IPS-NIHi11 (cell line): ENCODE measurements around the gene MACF1.
A peak's percentile ranks its signal among the peaks of the same experiment; 100 is the strongest.
"Not testable (repeated sequence)": the region's sequence is repeated elsewhere in the genome, so short reads cannot be mapped to it uniquely, and the experiment has no call there.

Source experiments
- DNase-seq: peaks from one replicate; pipeline ENCODE4 v3.0.0; 2012; ENCODE audit warnings: mixed read lengths, low spot score

The MACF1 gene

DNA sequence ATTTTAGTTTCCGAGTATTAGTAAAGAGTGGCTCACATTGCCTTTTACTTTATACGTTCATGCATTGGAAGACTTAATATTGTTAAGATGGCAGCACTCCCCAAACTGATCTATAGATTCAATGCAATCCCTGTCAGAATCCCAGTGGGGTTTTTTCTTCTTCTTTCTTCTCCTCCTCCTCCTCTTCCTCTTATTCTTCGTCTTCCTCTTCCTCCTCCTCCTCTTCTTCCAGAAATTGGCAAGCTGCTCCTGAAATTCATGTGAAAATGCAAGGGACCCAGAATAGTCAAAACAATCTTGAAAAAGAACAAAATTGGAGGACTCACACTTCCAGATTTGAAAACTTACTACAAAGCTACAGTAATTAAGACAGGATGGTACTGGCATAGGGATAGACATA, 23.2 kb upstream of the MACF1 start:
- DNase-seq, result no peak

GRCh38 chr1:39182804-39183203, 21.7 kb upstream of the MACF1 start:
- DNase-seq, result no peak

- peak; percentile 66 for DNase-seq
Observed at GRCh38 chr1:39183503-39184353, 20.8 kb upstream of the MACF1 start.

- no peak for DNase-seq
Observed at GRCh38 chr1:39184354-39184818, 20.1 kb upstream of the MACF1 start.

DNA sequence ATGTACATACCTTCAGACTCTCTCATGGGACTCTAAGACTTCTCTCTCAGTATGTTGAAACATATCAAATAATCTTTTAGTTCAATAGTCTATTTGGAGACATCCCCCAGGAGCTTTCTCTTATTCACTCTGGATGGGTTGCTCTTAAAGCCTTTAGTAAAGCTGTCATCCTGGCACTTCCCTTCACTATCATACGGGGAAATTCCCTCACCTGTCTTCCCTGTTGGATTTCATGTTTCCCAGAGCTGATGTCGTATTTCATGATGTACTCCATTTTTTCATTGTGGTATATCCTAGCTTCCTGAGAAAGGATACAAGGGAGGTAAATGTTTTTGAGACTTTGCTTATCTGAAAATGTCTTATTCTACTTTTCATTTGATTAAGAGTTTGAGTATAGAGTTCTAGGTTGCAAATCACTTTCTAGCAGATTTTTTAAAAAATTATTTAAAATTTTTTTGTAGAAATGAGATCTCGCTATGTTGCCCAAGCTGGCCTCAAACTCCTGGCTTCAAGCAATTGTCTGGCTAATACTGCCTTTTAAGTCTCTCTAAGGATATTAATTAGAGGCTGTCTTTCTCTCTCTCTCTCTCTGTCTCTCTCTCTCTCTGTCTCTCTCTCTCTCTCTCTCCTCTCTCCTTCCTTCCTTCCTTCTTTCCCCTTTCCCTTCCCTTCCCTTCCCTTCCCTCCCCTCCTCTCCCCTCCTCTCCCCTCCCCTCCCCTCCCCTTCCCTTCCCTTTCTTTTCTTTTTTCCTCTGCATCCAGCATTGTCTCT, 17.0 kb upstream of the MACF1 start:
- no peak for DNase-seq

- DNase-seq, result no peak
Observed at GRCh38 chr1:39189592-39190041, 14.9 kb upstream of the MACF1 start.

GRCh38 chr1:39190096-39190495, 14.4 kb upstream of the MACF1 start:
- no peak for DNase-seq

GRCh38 chr1:39194398-39195051, 10.0 kb upstream of the MACF1 start:
- no peak for DNase-seq

DNA sequence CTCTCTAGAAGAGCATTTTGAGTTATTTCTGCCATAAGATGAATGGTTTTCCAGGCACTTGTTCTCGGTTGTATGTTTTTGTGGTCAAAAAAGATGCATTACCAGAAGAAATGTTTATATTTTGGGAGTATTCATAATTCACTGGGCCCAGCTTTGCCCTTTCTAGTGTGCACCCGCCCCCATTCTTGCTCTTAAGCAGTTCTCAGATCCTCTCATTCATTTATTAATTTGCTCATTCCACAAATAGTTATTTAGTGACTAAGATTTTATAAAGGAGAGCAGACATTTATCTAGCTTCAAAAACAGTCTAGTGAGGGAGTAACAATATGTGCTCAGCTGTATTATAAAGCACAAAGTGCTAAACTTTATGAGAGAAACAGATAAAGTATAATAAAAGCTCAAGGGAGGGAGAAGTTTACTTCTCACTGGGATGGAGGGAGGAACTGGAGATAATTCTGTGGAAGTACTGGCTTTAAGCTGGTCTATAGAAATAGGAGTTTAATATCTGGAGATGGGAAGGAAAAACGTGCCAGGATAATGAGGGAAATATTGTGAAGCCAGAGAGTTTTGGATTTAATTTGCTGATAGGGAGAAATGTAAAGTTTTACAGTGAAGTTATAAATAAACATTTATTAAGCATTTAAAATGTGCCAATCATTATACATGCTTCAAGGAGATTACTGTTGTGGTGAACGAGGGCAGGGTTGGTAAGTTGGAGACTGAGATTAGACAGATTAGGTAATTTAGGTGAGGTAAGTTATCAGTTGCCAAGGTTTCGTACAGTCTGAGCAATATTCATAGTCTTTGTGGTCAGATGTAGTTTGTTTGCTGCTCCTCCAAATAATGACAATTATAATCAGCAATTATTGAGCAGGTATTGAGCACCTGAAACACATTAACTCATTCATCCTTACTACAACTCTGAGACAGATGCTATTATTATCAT, 9.1 kb upstream of the MACF1 start:
- no peak for DNase-seq

DNA sequence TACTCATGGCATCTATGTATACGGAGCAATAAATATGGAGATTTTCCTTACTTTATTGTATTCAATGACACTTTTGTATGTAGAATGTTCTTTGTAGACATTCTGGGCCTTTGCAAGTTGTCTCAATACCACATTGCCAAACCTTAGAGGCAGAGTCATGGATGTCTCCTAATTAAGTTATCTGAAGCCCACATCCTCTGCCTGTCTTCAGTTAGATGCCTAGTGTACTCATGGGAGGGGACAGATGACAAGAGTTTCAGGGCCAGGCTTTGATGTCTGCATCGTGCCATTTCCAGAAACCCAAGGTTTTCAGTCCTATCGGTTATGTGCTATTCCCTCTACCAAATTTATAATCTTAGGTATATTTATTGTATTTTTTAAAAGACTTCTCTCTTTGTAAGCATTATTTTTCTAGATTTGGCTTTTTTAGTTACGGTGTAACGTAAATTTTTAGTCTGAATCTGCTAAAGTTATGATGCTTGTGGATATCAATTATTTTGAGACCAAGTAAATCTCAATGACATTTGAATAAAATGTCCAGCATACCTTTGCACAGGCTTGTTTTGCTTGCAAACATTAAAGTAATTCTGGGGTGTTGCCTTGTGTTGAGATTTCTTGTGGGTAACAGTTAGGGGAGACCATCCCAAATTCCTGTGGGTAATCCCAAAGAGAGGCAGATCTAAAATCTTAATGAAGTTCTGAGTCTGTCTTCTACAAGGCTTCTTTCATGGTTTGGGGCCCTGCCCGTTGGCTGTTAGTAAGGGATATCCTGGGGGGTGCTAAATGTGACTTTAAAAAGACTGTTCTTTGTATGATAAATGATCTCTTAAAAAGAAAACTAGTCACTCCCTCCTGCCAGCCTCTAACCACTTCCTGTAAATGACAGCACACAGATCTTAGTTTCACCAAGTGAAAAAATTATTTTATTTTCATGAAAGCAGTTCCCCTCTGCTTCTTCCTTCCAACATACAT, 8.0 kb upstream of the MACF1 start:
- DNase-seq, result no peak

GRCh38 chr1:39199593-39199992, 4.9 kb upstream of the MACF1 start:
- no peak for DNase-seq

DNA sequence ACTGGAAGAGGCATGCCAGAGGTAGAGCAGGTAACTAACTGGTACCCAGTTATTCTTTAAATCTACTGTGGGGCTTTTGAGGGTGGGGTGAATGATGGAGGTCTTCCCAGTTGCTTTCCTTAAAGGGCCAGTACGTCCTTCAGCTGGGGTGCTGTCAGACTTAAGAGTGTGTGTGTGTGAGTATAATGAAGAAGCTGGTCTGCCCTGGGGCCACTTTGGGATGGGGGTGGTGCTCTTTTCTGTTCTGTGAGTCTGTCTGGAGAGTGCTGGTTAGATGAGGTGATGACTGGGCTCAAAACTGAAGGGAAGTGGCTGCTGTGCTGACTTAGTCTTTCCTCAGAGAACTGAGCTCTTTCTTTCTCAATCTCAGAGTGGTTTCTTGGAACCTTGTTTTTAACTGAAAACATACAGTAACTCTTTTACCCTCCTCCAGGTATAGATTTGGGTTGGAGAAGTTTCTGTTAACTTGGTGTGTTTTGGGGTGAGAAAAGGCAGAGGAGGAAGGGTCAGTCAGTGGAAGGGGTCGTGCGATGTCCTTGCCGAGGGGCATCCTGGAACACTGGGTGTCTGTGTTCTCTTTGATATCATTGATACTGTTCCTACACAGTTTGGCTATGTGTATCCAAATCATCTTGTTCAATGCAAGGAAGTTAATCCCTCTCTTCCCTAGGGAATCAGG, 746 bp downstream of the MACF1 start:
- DNase-seq, result peak; percentile 13

DNA sequence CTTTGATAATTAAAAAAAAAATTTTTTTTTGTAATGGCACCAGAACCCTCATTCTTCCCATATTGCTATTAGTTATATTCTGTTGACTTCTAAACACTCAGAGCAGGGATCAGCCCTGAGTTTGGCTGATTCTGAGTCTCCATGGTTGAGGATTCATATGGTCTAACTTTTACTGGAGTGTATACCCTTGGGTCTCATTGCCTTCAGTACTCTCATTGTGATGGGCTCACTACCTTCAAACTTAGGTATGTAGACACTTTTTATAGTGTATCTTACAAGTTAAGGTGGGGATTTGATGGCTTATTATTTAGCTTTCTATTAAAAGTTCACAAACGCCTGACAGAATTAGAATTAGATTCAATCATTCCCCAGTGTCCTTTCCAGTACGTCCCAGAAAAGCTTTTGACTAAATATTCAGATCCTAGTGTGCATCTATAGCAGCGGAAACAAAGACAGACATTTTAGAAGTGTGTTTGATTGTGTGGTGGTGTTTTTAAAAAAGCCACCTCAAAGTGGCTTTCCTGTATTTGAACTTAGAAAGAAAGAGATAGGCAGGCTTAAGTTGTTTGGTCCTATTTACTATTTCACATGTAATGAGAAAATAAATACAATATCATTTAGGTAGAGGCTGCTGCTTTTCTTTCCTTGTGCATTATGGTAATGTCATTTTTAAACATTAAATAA, 1.4 kb downstream of the MACF1 start:
- DNase-seq, result no peak

DNA sequence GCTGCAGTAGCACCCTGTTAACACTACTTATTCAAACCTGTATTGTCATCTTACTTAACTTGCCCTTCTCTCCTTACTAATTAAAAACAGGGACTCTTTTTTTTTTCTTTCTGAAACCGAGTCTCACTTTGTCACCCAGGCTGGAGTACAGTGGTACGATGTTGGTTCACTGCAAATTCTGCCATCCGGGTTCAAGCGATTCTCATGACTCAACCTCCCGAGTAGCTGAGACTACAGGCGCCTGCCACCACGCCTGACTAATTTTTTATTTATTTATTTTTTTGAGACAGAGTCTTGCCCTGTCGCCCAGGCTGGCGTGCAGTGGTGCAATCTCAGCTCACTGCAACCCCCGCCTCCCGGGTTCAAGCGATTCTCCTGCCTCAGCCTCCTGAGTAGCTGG, 3.9 kb downstream of the MACF1 start:
- not testable (repeated sequence) for DNase-seq

- DNase-seq, result no peak
Observed at GRCh38 chr1:39210649-39211048, 6.2 kb downstream of the MACF1 start.

- no peak for DNase-seq
Observed at GRCh38 chr1:39212499-39212898, 8.0 kb downstream of the MACF1 start.

DNA sequence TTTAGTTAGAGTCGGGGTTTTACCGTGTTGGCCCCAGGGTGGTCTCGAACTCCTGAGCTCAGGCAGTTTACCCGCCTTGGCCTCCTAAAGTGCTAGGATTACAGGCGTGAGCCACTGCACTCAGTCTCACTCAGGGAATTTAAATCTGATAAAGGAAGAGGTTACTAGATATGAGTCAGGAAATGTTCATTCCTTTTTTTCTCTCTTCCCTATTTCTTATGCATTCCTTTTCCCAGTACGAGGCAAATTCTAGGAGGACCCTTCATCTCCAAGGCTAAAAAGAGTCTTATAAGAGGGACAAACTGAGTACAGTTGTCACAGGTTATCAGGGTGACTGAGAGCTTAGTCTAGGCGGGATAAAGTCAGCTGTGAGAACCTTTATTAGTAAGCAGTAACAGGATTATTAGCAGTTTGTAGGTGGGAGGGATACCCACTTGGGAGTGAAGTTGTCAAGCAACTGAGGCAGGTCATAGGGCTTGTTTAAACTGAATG, 9.1 kb downstream of the MACF1 start:
- DNase-seq, result no peak

DNA sequence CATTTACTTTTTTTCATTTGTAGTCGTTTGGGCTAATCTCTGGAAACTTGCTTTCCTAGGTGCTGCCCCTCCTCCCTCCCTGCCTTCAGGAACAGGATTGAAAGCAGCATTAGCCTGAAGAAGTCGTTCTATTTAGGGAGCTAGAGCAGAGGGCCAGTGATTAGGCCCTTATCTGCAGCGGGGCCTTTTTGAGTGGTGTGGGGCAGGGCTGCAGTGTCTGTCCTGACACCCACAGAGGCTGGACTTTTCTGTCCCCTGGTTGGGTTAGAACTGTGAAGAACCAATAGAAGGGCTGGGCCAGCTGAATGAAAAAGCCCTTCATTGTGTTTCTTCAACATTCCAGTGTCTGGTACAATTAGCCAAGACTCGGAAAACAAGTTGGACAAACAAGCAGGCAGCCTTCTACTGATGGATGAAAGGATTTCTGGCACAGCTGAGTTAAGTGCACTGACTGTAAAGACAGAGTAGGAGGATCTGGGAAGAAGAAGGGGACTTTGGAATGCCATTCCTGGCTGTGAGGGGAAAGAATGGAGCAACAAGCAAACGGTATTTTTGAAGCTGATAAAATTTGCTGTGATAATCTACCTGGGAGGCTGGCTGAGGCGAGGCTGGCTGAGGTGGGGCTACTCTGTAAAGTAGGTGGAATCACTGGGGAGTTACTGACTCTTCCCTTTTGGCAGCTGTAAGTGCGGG, 9.7 kb downstream of the MACF1 start:
- DNase-seq, result peak; percentile 40

DNA sequence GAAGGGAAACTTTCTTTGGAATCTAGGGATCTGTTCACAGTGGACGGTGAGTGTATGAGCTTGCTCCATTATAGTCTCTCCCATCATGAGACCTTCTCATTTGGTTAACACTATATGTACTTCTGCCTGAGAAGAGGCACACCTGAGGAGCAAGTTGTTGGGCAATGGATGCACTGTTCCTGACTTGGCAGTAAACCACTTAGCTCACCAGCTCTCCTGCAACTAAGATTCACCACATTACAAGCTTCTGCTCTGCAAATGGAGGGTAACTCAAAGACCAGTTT, 10.2 kb downstream of the MACF1 start:
- no peak for DNase-seq
